ENCODE data around the gene MVB12B.

- no peak for TF ChIP-seq POLR2A (IDR thresholded peaks at IDR 0.05; ENCODE audit: low read length)
- TF ChIP-seq GATA1 (IDR thresholded peaks at IDR 0.05; ENCODE audit: low read depth, low read length) = no peak
These were observed 197.0 kb downstream of the MVB12B start for GRCh38 chr9:126523611-126524111.

Measured in erythroblast (primary cell).